GM19193 (cell line): ENCODE results near the gene LTBP1.

ENCODE experiments used
- POLR2A ChIP-seq: IDR thresholded peaks from 4 replicates; pipeline ENCODE4 v1.6.1; 2011; ENCODE audit not compliant: insufficient read depth, insufficient read length; ENCODE audit errors: extremely low read depth

LTBP1 gene

DNA sequence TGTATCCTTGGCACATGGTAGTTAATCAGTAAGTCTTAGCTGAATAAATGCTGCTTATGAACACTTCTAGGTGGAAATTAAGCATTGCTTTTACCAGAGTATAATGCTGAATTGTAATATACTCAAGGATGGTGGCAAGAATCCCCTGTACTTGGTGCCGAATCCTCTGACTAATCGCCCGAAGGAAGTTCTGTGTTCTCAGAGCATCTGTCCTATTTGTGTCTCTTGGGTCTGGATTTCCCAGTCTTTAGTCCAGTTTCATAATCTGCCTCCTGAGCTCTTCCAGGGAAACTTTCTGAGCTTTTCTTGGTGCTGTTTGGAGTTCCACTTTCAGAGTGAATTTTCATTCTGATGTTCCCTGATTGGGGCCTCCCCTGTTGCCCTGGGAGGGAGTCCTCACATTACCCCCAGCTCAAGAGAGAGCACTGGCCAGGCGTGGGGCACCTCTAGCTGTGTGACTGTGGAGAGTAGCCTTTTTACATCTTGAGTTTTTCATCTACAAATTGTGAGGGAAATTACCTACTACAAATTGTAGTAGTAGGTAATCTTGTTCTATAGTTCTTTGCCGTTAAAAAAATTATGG, 144.9 kb downstream of the LTBP1 start:
- no peak for TF ChIP-seq POLR2A

DNA sequence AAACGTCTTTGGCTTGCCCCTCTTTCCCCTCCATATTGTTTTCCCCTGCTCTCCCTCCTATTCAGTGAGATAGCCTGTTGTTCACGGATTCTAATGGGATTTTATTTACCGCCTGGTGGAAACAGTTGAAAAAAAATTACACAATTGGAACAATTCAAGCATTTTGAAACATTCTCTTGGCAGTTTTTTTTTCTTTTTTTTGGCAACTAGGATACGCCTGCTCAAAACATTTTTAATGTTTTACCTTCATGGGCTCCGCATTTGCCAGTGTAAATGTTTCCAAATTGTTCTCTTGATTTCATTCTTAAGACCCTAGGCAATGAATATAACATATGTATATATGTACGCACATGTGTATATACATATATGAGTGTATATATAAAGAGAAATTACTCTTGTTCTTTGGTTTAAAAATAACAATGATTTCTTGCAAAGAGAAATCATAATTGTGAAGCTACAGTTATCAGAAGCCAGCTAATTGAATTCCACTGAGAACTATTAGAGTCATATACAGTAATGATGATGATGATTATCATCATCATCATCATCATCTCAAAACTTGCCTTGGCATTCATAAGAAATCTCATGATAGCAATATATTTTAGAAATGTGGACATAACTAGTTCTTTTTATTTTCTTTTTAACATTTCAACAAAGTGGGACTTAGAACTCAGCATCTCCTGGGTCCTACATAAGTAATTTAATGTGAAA, 146.7 kb downstream of the LTBP1 start:
- no peak for TF ChIP-seq POLR2A

DNA sequence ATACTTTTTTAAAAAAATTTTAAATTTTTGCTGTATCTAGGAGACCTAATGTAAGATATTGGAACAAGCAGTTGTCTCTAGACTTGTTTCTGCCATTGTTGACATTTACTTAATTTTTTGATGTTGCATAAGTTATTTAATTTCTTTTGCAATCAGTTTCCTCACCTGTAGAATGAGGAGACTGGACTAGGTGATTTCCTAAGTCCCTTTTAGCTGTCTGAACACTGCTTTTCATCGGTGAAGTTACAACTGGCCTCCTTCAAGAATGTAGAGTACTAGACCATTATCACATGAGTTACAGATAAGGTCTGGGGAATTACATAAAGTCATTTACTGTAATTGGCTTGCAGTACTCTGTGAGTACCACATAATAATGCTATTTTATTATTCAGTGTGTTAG, 147.6 kb downstream of the LTBP1 start:
- TF ChIP-seq POLR2A = no peak

- no peak for TF ChIP-seq POLR2A
These were observed 153.2 kb downstream of the LTBP1 start for GRCh38 chr2:33099989-33100388.

GRCh38 chr2:33100921-33101320, 154.2 kb downstream of the LTBP1 start:
- TF ChIP-seq POLR2A = no peak

- TF ChIP-seq POLR2A = no peak
These were observed 157.4 kb downstream of the LTBP1 start for GRCh38 chr2:33104052-33104623.

GRCh38 chr2:33104726-33105125, 158.0 kb downstream of the LTBP1 start:
- no peak for TF ChIP-seq POLR2A

DNA sequence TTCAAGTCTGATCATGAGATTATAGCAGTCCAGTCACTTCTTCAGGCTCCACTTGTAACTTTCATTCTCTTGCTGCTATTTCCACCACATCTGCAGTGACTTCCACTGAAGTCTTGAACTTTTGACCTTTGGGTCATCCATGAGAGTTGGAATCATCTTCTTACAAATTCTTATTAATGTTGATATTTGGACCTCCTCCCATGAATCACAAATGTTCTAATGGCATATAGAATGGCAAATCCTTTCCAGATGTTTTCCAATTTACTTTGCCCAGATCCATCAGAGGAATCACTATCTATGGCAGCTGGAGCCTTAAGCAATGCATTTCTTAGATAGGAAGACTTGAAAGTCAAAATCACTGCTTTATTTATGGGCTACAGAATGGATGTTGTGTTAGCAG, 159.4 kb downstream of the LTBP1 start:
- TF ChIP-seq POLR2A = no peak

- TF ChIP-seq POLR2A = no peak
These were observed 161.1 kb downstream of the LTBP1 start for GRCh38 chr2:33107690-33108482.

GRCh38 chr2:33108483-33109443, 162.0 kb downstream of the LTBP1 start:
- TF ChIP-seq POLR2A = no peak

- no peak for TF ChIP-seq POLR2A
These were observed 163.7 kb downstream of the LTBP1 start for GRCh38 chr2:33110461-33110860.

DNA sequence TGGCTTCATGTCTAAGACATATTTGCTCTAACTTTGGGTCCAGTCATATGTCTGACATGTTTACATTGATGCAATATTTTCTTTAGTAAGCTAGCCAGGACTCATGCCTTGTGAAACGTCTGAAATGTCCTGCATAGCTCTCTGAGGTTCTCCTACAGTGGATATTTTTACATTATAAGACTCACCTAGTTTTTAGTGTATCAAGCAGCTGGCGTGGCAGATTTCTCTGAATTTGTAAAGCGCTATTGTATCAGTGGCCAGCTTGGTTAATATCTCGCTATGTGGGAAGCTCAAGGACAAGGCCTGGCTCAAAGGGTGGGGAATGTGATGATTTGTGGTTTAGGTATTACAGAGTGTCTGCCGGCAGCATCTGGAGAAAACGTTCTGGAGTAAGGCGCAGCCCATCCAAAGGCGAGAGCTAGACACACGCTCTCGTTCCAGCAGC, 164.3 kb downstream of the LTBP1 start:
- no peak for TF ChIP-seq POLR2A

DNA sequence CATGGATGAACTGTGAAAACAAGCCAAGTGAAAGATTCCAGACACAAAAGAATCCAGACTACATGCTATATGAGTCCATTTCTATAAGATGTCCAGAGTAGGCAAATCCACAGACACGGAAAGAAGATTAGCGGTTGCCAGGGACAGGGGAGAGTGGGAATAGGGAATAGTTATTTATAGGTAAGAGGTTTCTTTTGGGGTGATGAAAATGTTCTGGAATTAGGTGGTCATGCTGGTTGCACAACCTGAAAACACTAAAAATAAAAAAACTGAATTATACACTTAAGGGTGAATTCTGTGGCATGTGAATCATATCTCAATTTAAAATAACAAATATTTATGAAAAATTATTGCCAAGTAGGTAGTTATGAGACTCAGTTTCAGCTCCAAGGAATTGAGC, 168.4 kb downstream of the LTBP1 start:
- no peak for TF ChIP-seq POLR2A

DNA sequence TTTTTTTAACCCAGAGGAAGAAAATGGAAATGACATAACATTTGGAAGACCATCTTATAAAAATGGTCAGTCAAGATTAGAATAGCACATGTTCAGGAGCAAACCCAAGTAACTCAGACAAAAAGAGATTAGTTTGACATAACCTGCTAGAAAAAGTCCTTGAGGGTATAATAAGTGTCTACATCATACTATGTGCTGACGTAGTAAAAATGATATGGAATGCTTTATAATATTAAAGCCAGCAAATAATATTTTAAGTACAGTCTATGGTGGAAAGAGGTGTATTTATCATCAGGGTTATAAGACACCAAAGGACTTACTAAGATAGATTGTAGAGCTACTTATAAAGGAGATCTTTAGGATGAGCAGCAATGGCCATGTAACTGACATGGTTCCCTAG, 169.0 kb downstream of the LTBP1 start:
- TF ChIP-seq POLR2A = no peak
